ENCODE results near the gene TAPBP. TPM values are rescaled to one million over a fixed set of nuclear protein-coding genes. Genes with fewer than 3 reads are reported as not detected.
A peak's percentile ranks its signal among the peaks of the same experiment; 100 is the strongest.
"Not testable (repeated sequence)": the region's sequence is repeated elsewhere in the genome, so short reads cannot be mapped to it uniquely, and the experiment has no call there.

Gene TAPBP
- total RNA-seq, result 10.2 TPM

GRCh38 chr6:33313709-33314514, at the start of gene TAPBP:
Gene TAPBP (minus strand): TSS chr6:33314078. CDS start chr6:33314041, 37 bp downstream.
- FAIRE-seq (no peak), DNase-seq (ENCODE audit: low spot score in 2 of 2) (peak; percentile 49 to 59)

DNA sequence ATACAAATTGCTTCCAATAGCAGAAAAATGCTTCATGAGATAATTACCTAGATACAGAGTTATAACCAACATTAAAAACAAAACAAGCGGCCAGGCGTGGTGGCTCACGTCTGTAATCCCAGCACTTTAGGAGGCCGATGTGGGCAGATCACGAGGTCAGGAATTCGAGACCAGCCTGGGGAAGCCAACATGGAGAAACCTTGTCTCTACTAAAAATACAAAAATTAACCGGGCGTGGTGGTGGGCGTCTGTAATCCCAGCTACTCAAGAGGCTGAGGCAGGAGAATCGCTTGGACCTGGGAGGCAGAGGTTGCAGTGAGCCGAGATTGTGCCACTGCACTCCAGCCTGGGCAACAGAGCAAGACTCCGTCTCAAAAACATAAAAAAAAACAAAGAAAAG, 49.6 kb upstream of the TAPBP start:
- not testable (repeated sequence) for DNase-seq (ENCODE audit: low spot score in 2 of 2); FAIRE-seq

DNA sequence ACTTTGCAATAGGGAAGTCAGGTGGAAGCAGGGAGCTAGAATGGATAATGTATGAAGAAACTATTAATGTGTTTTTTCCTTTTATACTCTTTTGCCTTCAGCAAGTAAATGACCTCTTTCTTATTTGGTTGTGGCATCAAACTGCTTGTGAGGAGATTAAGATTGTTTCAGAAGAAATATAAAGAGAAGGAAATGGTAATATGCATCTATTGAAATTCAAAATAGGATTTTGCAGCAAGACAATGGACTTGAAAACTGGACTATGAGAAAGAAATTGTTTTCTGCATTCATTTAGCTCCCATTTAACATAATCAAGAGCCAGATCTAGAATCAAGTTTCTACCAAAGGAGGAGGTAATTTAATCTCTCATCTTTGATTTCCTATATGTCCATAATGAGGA, 45.5 kb upstream of the TAPBP start:
- FAIRE-seq (no peak), DNase-seq (ENCODE audit: low spot score in 2 of 2) (no peak)

DNA sequence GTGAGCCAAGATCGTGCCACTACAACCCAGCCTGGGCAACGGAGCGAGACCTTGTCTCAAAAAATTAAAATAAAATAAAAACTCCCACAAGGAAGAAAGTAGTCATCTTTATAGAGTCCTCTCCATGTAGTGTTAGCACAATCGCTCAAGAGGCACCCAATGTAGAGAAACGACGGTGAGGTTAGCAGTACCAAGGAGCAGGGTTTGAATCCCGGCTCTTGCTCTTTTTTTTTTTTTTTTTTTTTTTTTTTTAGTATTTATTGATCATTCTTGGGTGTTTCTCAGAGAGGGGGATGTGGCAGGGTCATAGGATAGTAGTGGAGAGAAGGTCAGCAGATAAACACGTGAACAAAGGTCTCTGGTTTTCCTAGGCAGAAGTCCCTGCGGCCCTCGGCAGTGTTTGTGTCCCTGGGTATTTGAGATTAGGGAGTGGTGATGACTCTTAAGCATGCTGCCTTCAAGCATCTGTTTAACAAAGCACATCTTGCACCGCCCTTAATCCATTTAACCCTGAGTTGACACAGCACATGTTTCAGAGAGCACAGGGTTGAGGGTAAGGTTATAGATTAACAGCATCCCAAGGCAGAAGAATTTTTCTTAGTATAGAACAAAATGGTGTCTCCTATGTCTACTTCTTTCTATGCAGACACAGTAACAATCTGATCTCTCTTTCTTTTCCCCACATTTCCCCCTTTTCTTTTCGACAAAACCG, 43.4 kb upstream of the TAPBP start:
- not testable (repeated sequence) for FAIRE-seq; DNase-seq (ENCODE audit: low spot score in 2 of 2)

- FAIRE-seq, result no peak
- DNase-seq (ENCODE audit: low spot score in 2 of 2), result no peak
Observed at GRCh38 chr6:33356295-33356694, 42.4 kb upstream of the TAPBP start.

- FAIRE-seq; DNase-seq (ENCODE audit: low spot score in 2 of 2): not testable (repeated sequence)
Observed at GRCh38 chr6:33355860-33356259, 42.0 kb upstream of the TAPBP start.

DNA sequence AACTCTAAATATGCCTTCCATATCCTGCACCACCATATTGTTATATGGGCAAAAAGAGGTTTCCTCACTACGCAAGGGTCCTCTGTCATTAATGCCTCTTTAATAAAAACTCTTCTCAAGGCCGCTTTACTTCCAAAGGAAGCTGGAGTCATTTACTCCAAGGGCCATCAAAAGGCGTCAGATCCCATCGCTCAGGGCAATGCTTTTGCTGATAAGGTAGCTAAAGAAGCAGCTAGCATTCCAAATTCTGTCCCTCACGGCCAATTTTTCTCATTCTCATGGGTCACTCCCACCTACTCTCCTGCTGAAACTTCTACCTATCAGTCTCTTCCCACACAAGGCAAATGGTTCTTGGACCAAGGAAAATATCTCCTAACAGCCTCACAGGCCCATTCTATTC, 33.9 kb upstream of the TAPBP start:
- no peak for FAIRE-seq
- no peak for DNase-seq (ENCODE audit: low spot score in 2 of 2)

GRCh38 chr6:33346972-33347371, 33.1 kb upstream of the TAPBP start:
- DNase-seq (ENCODE audit: low spot score in 2 of 2); FAIRE-seq: not testable (repeated sequence)

DNA sequence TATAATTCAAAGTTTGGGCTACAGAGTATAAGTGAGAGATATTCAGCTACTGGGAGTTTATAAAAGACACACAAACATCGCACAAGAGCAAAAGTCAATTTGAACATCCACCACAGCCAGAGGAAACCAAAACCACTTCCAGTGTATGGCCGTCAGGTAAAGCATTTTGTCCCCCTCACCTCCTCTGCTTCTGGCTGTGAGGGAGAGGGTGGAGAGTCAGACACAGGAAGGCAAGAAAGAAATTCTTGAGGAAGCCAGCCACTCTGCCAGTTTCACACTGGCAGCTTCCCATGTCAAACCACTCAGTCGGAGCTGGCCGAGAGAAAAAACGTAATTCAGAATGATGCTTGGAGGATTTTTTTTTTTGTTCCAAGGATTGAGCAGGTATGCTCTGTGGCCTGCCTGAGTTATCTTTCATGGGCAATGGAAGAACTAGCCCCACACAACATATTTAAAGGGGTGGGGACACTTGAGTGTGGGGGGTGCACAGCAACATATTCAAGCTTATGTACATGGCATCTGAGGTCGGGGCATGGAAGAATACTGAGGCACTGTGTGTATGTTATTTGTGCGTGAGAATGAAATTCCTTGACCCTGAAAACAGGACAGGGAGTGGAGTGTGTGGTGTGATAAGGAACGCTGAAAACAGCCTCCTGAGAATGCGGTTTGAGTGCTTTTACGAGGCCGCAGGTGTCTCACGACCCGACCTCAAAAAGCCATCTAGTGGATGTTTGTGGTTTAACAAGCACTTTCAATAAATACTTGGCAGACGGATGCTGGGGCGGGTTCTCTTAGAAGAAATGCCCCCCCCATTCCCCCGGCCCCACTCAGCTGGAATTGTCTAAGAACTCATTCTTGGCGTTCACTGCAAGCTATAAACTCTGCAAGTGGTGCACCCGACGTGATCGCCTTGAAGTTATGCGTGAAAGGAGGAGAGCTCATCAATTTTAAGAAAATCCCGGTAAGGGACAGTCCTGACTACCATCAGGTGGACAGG, 31.1 kb upstream of the TAPBP start:
- no peak for FAIRE-seq
- DNase-seq (ENCODE audit: low spot score in 2 of 2), result peak in 1 of 2 donors; percentile 51

DNA sequence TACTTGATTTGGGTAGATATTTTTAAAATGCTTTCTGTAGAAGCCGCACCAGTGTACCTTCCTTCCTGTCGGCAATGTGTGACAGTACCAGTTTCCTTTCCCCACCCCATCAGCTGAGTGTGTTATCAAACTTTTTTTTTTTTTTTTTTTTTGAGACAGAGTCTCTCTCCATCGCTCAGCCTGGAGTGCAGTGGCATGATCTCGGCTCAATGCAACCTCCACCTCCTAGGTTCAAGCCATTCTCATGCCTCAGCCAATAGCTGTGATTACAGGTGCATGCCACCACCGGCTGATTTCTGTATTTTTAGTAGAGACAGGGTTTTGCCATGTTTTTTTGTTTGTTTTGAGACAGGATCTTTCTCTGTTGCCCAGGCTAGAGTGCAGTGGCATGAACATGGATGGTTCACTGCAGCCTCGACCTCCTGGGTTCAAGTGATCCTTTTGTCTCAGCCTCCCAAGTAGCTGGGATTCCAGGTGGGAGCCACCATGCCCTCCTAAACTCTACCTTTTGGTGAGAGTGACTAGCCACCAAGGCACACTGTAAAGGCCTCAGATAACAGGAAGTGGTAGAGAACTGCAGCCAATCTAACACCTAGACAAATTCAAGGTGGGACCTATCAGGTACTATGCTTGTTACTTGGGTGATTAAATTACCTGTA, 30.2 kb upstream of the TAPBP start:
- no peak for DNase-seq (ENCODE audit: low spot score in 2 of 2)
- FAIRE-seq, result no peak

- FAIRE-seq; DNase-seq (ENCODE audit: low spot score in 2 of 2): not testable (repeated sequence)
Observed at GRCh38 chr6:33343606-33343952, 29.7 kb upstream of the TAPBP start.

GRCh38 chr6:33339193-33339592, 25.3 kb upstream of the TAPBP start:
- DNase-seq (ENCODE audit: low spot score in 2 of 2) (no peak), FAIRE-seq (no peak)

DNA sequence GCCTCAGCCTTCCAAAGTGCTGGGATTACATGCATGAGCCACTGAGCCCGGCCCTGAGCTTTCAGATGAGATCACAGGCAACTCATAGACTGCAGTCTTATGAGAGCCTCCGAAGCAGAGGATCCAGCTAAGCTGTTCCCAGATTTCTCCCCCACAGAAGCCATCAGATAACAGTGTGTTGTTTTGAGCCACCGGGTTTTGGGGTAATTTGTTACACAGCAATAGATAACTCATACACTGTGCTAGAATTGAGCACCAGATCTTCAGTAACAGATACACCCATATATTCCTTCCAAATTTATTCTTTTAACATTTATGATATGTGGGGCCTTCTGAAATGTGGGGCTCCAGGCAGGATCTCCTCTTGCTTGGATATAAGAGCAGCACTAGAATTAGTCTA, 22.6 kb upstream of the TAPBP start:
- DNase-seq (ENCODE audit: low spot score in 2 of 2) (no peak), FAIRE-seq (no peak)

DNA sequence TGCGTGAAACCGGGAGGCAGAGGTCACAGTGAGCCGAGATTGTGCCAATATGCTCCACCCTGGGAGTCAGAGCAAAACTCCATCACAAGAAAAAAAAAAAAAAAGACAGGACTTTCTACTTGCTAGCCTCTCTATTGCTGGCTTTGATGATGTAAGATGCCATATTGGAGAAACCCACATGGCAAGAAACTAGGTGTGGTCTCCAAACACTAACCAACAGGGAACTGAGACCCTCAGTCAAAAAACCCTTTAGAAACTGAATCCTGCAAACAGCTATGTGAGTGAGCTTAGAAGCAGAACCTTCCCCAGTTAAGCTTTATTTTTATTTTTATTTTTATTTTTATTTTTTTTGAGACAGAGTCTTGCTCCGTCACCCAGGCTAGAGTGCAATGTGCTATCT, 22.0 kb upstream of the TAPBP start:
- no peak for FAIRE-seq
- no peak for DNase-seq (ENCODE audit: low spot score in 2 of 2)

GRCh38 chr6:33333666-33334065, 19.8 kb upstream of the TAPBP start:
- FAIRE-seq, result no peak

GRCh38 chr6:33330736-33331135, 16.9 kb upstream of the TAPBP start:
- DNase-seq (ENCODE audit: low spot score in 2 of 2) (no peak), FAIRE-seq (no peak)

More at GRCh38 chr6:33333666-33334065, 19.8 kb upstream of the TAPBP start:
- no peak for DNase-seq (ENCODE audit: low spot score in 2 of 2)

DNA sequence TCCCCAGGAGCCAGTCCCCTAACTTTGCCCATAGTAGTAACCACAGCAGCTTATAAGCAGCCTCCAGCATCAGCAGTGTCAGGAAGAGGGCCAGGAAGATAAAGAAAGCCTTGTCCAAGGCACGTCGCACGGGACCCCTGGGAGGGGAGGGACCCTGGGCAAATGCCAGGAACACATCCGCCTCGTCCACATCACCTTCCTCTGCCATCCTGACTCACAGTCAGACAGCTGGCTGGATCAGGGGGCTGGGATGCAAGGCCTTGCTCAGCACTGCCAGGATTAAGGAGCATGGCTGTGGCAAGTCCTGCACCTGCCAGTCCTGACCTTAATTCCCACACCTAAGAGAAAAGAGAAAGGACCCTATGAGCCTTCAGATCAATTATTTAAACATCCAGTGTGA, 15.2 kb upstream of the TAPBP start:
- FAIRE-seq (no peak), DNase-seq (ENCODE audit: low spot score in 2 of 2) (no peak)

DNA sequence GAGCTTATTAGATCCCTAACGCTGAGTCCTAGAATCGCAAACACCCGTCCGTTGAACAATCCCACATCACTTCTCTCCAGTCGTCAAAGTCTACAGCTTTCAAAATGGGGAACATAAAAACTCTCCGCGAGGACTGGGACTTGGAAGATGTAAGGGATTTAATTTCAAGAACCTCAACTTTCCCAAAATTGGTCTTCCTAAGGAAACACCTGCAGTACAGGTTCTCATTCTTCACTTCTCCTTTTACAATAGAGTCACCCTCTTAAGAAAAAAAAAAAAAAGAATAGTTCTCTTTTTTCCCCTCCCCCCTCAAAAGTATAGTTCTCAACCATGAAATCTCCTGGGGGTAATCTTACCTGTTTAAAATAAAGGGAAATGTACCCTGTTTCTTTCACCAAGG, 10.2 kb upstream of the TAPBP start:
- no peak for FAIRE-seq
- peak in 1 of 2 donors; percentile 4 for DNase-seq (ENCODE audit: low spot score in 2 of 2)

DNA sequence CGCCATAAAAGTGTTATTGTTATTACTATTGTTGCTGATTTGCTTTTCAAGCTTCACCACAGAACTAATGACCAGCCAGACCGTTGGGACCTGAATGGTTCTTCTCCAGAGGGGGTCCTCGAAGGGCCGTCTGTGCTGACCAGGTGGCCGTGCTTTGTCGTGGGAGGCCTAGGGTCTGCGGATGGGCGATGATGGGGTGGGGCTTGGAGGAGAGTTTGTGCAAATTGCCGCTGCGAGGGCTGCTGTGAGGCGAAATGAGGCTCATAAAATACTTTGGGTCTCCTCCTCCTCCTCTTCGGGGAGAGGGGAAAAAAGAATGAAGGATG, 9.7 kb upstream of the TAPBP start:
- DNase-seq (ENCODE audit: low spot score in 2 of 2) (no peak), FAIRE-seq (no peak)

- no peak for FAIRE-seq
- peak in 1 of 2 donors; percentile 0 for DNase-seq (ENCODE audit: low spot score in 2 of 2)
Observed at GRCh38 chr6:33321227-33321626, 7.3 kb upstream of the TAPBP start.
